ENCODE measurements around the gene SEH1L. TPM values are rescaled to one million over a fixed set of nuclear protein-coding genes. Genes with fewer than 3 reads are reported as not detected.

Gene SEH1L
- total and polyA plus RNA-seq, 4 donors, result 22.8 to 37.1 (median 31.7) TPM

DNA sequence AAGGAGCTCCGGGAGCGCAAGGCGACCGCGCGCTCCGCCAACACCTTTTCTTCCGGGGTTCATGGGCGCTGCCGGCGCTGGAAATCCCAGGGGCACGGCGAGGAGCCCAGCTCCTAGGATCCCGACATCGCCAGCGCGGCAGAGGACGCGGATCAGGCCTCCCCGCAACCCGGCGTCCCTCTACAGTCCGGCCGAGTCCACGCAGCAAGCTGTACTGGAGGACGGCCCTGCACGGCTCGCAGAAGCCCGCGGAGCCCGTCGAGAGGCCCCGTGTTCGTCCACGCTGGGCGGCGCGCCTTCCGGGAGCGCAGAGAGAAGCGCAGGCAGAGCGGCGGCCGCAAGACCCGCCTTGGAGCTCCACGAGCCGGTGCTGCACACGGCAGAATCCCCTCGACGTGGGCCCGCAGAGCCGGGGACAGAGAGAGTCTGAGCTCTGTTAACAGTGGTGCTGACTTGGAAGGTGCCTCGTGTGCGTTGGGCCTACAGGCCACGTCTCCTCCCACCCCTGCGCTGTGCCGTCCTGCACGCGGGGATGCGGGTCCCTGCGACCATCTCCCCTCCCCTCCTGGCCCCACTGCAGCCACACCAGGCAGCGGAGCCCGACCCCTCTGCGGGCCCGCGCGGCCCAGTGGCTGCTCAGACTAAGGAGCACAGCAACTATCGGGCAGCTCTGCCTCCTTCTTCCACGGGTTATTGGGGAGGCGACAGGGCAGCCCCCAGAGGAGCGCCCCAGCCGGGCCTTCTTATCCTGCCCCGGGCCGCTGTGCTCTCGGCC lies 35.7 kb upstream of the SEH1L start:
- WGBS (ENCODE audit: insufficient coverage), result 20% methylated on average over 75 of the region's 75 CpGs
- Histone ChIP-seq H3K9me3 (ENCODE audit: control insufficient read depth, insufficient read depth, low read length) (peaks cover 4% of the 10 kb centered on the region), H3K27ac (ENCODE audit: low read depth, low read length) (no peak overlapping the region), H3K27me3 (ENCODE audit: control insufficient read depth, insufficient read depth, low read length) (peaks cover 22% of the 10 kb centered on the region), H3K4me1 (ENCODE audit: control insufficient read depth, insufficient read depth, low read length) (peaks cover 16% of the 10 kb centered on the region), H3K36me3 (ENCODE audit: control insufficient read depth, insufficient read depth, low read length) (no peaks in the 10 kb centered on the region), H3K4me3 (ENCODE audit: low read depth, low read length) (no peak overlapping the region)
- DNase-seq (ENCODE audit: low read depth in 4 of 6, low spot score in 6 of 6), result no peak

DNA sequence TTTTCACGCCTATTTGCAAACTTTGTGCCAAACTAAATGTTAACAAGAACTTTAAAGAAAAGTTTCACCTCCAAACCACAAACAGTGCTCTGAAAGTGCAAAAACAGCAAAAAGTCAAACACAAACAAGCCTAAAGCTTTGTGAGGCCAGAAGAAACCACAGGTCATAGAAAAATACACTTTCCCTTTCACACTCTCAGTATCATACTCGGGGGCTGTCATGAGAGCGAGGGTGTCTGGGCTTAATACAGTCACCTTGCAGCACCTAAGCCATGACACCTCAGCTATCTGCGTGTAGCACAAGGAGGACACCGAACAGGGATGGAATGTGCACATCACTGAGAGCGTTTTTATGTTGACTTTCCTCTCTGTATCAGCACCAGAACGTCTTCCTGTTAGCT lies 26.6 kb upstream of the SEH1L start:
- Histone ChIP-seq H3K36me3 (ENCODE audit: control insufficient read depth, insufficient read depth, low read length) (no peaks in the 10 kb centered on the region), H3K27ac (ENCODE audit: low read depth, low read length) (no peak overlapping the region), H3K4me1 (ENCODE audit: control insufficient read depth, insufficient read depth, low read length) (no peaks in the 10 kb centered on the region), H3K9me3 (ENCODE audit: control insufficient read depth, insufficient read depth, low read length) (no peaks in the 10 kb centered on the region), H3K4me3 (ENCODE audit: low read depth, low read length) (no peak overlapping the region), H3K27me3 (ENCODE audit: control insufficient read depth, insufficient read depth, low read length) (no peaks in the 10 kb centered on the region)
- WGBS (ENCODE audit: insufficient coverage), result 97% methylated on average over 6 of the region's 7 CpGs
- DNase-seq (ENCODE audit: low read depth in 4 of 6, low spot score in 6 of 6), result no peak

DNA sequence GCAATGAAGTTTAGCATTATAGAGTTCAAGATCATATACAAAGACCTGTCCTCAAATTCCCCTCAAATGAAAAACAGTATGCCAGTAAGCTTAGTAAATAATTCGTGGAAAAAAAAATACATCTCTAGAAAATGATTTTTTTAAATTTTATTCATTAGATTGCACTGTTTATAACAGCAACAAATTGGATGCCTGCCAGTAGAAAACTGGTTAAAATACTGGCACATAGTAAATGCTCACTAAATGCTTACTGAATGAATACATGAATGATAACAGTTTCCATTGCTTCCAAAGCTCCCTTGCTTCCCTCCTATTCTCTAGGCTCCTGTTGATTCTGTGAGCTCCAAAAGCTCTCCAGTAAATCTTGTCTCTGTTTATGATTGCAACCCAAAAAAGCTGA lies 25.5 kb upstream of the SEH1L start:
- no CpG with 5 or more reads among the region's 1 CpG for WGBS (ENCODE audit: insufficient coverage)
- Histone ChIP-seq H3K4me1 (ENCODE audit: control insufficient read depth, insufficient read depth, low read length) (no peaks in the 10 kb centered on the region), H3K4me3 (ENCODE audit: low read depth, low read length) (no peak overlapping the region), H3K27ac (ENCODE audit: low read depth, low read length) (no peak overlapping the region), H3K36me3 (ENCODE audit: control insufficient read depth, insufficient read depth, low read length) (no peaks in the 10 kb centered on the region), H3K9me3 (ENCODE audit: control insufficient read depth, insufficient read depth, low read length) (no peaks in the 10 kb centered on the region), H3K27me3 (ENCODE audit: control insufficient read depth, insufficient read depth, low read length) (no peaks in the 10 kb centered on the region)
- DNase-seq (ENCODE audit: low read depth in 4 of 6, low spot score in 6 of 6), result no peak

DNA sequence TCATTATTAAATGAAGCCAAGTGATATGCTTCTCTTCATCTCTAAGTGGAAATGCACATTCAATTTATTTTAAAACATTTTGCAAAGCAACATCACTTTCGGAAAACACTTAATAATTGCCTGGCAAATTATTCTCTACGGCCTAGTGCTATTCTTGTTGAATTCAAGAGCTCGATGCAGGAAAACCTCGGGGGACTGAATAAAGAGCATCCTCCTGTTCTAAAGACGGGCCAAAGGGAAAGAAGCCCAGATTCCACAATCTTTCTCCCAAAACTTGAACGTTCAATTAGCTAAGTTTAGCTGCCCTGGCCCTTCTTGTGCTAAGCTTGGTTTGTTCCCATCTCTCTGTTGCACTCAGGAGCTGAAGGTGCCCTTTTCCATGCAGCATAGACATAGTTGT lies 23.2 kb upstream of the SEH1L start:
- no peaks in the 10 kb centered on the region for H3K9me3 ChIP-seq (ENCODE audit: control insufficient read depth, insufficient read depth, low read length)
- H3K36me3 ChIP-seq (ENCODE audit: control insufficient read depth, insufficient read depth, low read length), result no peaks in the 10 kb centered on the region
- H3K27ac ChIP-seq (ENCODE audit: low read depth, low read length), result no peak overlapping the region
- no peaks in the 10 kb centered on the region for H3K4me1 ChIP-seq (ENCODE audit: control insufficient read depth, insufficient read depth, low read length)
- H3K27me3 ChIP-seq (ENCODE audit: control insufficient read depth, insufficient read depth, low read length), result no peaks in the 10 kb centered on the region
- no peak overlapping the region for H3K4me3 ChIP-seq (ENCODE audit: low read depth, low read length)
- DNase-seq (ENCODE audit: low read depth in 4 of 6, low spot score in 6 of 6), result peak in 1 of 6 donors; percentile 62
- 62% methylated on average over 5 of the region's 6 CpGs for WGBS (ENCODE audit: insufficient coverage)

DNA sequence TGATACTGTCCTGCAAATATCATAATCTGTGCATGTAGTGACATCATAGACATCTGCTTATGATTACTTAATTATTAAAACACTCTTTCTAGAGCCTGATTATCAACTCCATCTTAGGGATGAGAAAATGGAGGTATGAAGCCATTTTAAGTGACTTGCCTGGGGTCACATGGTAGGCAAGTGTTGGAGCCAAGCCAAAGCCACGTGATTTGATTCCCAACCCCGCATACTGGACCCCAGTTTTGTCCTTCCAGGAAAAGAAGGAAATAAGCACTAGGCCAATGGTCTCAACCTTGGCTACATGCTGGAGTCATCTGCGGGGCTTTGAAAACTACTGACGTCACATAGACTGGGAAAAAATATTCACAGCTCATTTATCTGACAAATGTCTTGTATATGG lies 19.6 kb upstream of the SEH1L start:
- H3K9me3 ChIP-seq (ENCODE audit: control insufficient read depth, insufficient read depth, low read length), result no peaks in the 10 kb centered on the region
- no peaks in the 10 kb centered on the region for H3K4me1 ChIP-seq (ENCODE audit: control insufficient read depth, insufficient read depth, low read length)
- peak in 1 of 6 donors; percentile 35 for DNase-seq (ENCODE audit: low read depth in 4 of 6, low spot score in 6 of 6)
- 78% methylated on average over 2 of the region's 4 CpGs for WGBS (ENCODE audit: insufficient coverage)
- H3K27ac ChIP-seq (ENCODE audit: low read depth, low read length), result no peak overlapping the region
- no peak overlapping the region for H3K4me3 ChIP-seq (ENCODE audit: low read depth, low read length)
- H3K36me3 ChIP-seq (ENCODE audit: control insufficient read depth, insufficient read depth, low read length), result no peaks in the 10 kb centered on the region
- H3K27me3 ChIP-seq (ENCODE audit: control insufficient read depth, insufficient read depth, low read length), result no peaks in the 10 kb centered on the region

DNA sequence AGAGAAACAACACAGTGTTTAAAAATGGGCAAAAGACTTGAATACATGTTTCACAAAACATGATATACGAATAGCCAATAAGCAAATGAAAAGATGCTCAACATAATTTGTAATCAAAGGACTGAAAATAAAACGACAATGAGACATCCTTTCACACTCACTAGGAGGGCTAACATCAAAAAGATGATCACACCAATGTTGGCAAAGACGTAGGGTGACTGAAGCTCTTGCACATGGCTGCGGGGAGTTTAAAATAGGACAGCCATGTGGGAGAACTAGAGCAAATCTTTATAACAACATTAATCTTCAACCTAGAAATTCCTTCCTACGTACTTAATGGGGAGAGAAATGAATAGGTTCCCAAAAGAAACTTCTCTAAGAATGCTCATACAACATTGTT lies 19.2 kb upstream of the SEH1L start:
- H3K27me3 ChIP-seq (ENCODE audit: control insufficient read depth, insufficient read depth, low read length), result no peaks in the 10 kb centered on the region
- no CpG with 5 or more reads among the region's 5 CpGs for WGBS (ENCODE audit: insufficient coverage)
- H3K27ac ChIP-seq (ENCODE audit: low read depth, low read length), result no peak overlapping the region
- H3K4me3 ChIP-seq (ENCODE audit: low read depth, low read length), result no peak overlapping the region
- H3K9me3 ChIP-seq (ENCODE audit: control insufficient read depth, insufficient read depth, low read length), result no peaks in the 10 kb centered on the region
- no peaks in the 10 kb centered on the region for H3K36me3 ChIP-seq (ENCODE audit: control insufficient read depth, insufficient read depth, low read length)
- H3K4me1 ChIP-seq (ENCODE audit: control insufficient read depth, insufficient read depth, low read length), result no peaks in the 10 kb centered on the region
- DNase-seq (ENCODE audit: low read depth in 4 of 6, low spot score in 6 of 6), result peak in 1 of 6 donors; percentile 60

DNA sequence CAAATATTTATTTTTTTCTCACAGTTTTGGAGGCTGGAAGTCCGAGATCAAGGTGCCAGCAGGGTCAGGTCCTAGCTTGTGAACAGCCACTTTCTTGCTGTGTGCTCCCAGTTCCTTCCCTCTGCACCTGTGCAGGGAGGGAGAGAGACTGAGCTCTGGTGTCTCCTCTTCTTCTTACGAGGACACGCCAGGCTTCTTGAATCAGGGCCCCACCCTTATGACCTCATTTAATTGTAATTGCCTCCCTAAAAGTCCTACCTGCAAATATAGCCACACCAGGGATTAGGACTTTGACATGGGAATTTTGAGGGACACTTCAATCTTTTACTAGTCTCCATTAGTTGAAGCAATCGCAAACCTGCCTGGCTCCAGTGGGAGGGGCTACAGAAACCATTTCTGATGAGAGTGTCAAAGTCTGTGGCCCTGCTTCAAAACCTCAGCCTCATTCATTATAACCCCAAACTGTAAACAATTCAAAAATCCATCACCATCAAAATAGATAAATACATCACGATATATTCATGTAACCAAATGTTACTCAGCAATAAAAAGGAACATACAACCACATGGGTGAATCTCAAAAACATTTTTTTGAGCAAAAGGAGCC lies 18.2 kb upstream of the SEH1L start:
- WGBS (ENCODE audit: insufficient coverage), result 100% methylated on average over 2 of the region's 5 CpGs
- no peaks in the 10 kb centered on the region for H3K36me3 ChIP-seq (ENCODE audit: control insufficient read depth, insufficient read depth, low read length)

DNA sequence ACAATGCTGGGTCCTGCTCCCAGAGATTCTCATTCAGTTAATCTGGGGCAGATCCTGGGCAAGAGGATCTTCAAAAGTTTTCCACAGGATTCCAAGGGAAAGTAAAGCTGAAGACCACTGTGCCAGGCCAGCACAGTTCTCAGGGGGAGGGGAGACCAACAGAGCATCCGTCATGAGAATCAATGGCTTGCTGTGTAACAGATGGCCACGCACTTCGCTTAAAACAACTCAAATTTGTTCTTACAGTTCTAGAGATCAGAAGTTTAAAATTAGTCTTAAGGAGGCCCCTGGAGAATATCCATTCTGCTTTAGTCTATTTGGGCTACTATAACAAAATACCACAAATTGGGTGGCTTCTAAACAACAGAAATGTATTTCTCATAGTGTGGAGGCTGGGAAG lies 17.4 kb upstream of the SEH1L start:
- no peaks in the 10 kb centered on the region for H3K36me3 ChIP-seq (ENCODE audit: control insufficient read depth, insufficient read depth, low read length)
- WGBS (ENCODE audit: insufficient coverage), result 40% methylated on average over 1 of the region's 3 CpGs
- no peaks in the 10 kb centered on the region for H3K27me3 ChIP-seq (ENCODE audit: control insufficient read depth, insufficient read depth, low read length)
- H3K27ac ChIP-seq (ENCODE audit: low read depth, low read length), result no peak overlapping the region
- no peaks in the 10 kb centered on the region for H3K9me3 ChIP-seq (ENCODE audit: control insufficient read depth, insufficient read depth, low read length)
- DNase-seq (ENCODE audit: low read depth in 4 of 6, low spot score in 6 of 6), result peak in 1 of 6 donors; percentile 55
- H3K4me3 ChIP-seq (ENCODE audit: low read depth, low read length), result no peak overlapping the region
- no peaks in the 10 kb centered on the region for H3K4me1 ChIP-seq (ENCODE audit: control insufficient read depth, insufficient read depth, low read length)

More for the DNA sequence above, 18.2 kb upstream of the SEH1L start:
- no peak for DNase-seq (ENCODE audit: low read depth in 4 of 6, low spot score in 6 of 6)
- no peak overlapping the region for H3K27ac ChIP-seq (ENCODE audit: low read depth, low read length)
- no peaks in the 10 kb centered on the region for H3K9me3 ChIP-seq (ENCODE audit: control insufficient read depth, insufficient read depth, low read length)
- no peaks in the 10 kb centered on the region for H3K27me3 ChIP-seq (ENCODE audit: control insufficient read depth, insufficient read depth, low read length)
- H3K4me1 ChIP-seq (ENCODE audit: control insufficient read depth, insufficient read depth, low read length), result no peaks in the 10 kb centered on the region
- H3K4me3 ChIP-seq (ENCODE audit: low read depth, low read length), result no peak overlapping the region

DNA sequence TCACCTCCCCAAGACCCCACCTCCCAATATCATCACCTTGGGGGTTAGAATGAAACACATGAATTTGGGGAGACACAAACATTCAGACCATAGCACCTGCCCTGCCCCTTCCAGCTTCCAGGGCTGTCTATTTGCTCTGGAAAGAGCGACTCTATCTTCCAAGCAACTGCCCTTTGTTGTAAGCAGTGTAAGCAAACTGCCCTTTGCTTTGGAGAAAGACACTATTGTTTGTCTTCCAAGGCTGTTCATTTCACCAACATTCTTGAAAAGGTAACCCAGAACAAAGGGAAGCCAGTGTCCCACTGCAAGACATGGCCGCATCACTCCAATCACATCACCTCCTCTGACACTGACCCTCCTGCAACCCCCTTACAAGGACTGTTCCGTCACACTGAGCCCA lies 16.9 kb upstream of the SEH1L start:
- WGBS (ENCODE audit: insufficient coverage), result 96% methylated on average over 2 of the region's 3 CpGs
- Histone ChIP-seq H3K9me3 (ENCODE audit: control insufficient read depth, insufficient read depth, low read length) (no peaks in the 10 kb centered on the region), H3K4me1 (ENCODE audit: control insufficient read depth, insufficient read depth, low read length) (no peaks in the 10 kb centered on the region), H3K36me3 (ENCODE audit: control insufficient read depth, insufficient read depth, low read length) (no peaks in the 10 kb centered on the region), H3K27me3 (ENCODE audit: control insufficient read depth, insufficient read depth, low read length) (no peaks in the 10 kb centered on the region), H3K27ac (ENCODE audit: low read depth, low read length) (no peak overlapping the region), H3K4me3 (ENCODE audit: low read depth, low read length) (no peak overlapping the region)
- no peak for DNase-seq (ENCODE audit: low read depth in 4 of 6, low spot score in 6 of 6)

DNA sequence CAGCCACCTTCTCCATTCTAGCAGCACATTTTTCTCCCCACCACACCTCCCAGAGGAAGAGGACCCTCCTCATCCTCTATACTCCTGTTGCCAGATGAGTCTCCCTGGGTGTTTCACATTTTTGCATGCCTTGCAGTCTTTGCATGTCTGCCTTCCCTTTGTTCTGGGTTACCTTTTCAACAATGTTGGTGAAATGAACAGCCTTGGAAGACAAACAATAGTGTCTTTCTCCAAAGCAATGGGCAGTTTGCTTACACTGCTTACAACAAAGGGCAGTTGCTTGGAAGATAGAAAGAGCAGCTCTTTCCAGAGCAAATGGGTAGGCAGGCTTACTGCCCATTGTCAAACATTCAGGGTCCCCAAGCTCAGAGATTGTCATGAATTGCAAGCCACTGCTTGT lies 14.5 kb upstream of the SEH1L start:
- no peak overlapping the region for H3K27ac ChIP-seq (ENCODE audit: low read depth, low read length)
- no peaks in the 10 kb centered on the region for H3K36me3 ChIP-seq (ENCODE audit: control insufficient read depth, insufficient read depth, low read length)
- H3K27me3 ChIP-seq (ENCODE audit: control insufficient read depth, insufficient read depth, low read length), result no peaks in the 10 kb centered on the region
- H3K4me3 ChIP-seq (ENCODE audit: low read depth, low read length), result no peak overlapping the region
- no peak for DNase-seq (ENCODE audit: low read depth in 4 of 6, low spot score in 6 of 6)
- H3K9me3 ChIP-seq (ENCODE audit: control insufficient read depth, insufficient read depth, low read length), result no peaks in the 10 kb centered on the region
- H3K4me1 ChIP-seq (ENCODE audit: control insufficient read depth, insufficient read depth, low read length), result no peaks in the 10 kb centered on the region
